Measurements from ENCODE around the gene UQCR10.

UQCR10 gene

GRCh38 chr22:29798318-29798717 lies 31.1 kb downstream of the UQCR10 start:
- peak; percentile 28 to 46 for DNase-seq (ENCODE audit: low read depth in 1 of 2, low spot score in 1 of 2)
- H3K4me3 ChIP-seq (replicated peaks; ENCODE audit: insufficient read depth, low read length) = no peak overlapping the region
- H3K27ac ChIP-seq (replicated peaks) = peak overlapping the region; percentile 48
- H3K27me3 ChIP-seq (ENCODE audit: insufficient read depth, poor library complexity, severe bottlenecking) = no peaks in the 10 kb centered on the region
- TF ChIP-seq SPI1 (IDR thresholded peaks at IDR 0.05; ENCODE audit: borderline replicate concordance, low read depth) (no peak), CTCF (IDR thresholded peaks at IDR 0.05; ENCODE audit: insufficient read depth, low read length) (no peak), POLR2AphosphoS5 (IDR thresholded peaks at IDR 0.05; ENCODE audit: low read depth) (peak; percentile 63; the same call in 1 of the 2 replicates)

GRCh38 chr22:29798801-29799200 lies 31.6 kb downstream of the UQCR10 start:
- Histone ChIP-seq H3K4me3 (replicated peaks; ENCODE audit: insufficient read depth, low read length) (no peak overlapping the region), H3K27me3 (ENCODE audit: insufficient read depth, poor library complexity, severe bottlenecking) (no peaks in the 10 kb centered on the region), H3K27ac (replicated peaks) (peak overlapping the region; percentile 48)
- TF ChIP-seq CTCF (IDR thresholded peaks at IDR 0.05; ENCODE audit: insufficient read depth, low read length) = no peak
- TF ChIP-seq REST (IDR thresholded peaks at IDR 0.05; ENCODE audit: insufficient replicate concordance, low read depth) = no peak
- no peak for TF ChIP-seq POLR2AphosphoS5 (IDR thresholded peaks at IDR 0.05; ENCODE audit: low read depth)
- TF ChIP-seq SPI1 (IDR thresholded peaks at IDR 0.05; ENCODE audit: borderline replicate concordance, low read depth) = no peak
- TF ChIP-seq GABPA (IDR thresholded peaks at IDR 0.05; ENCODE audit: low read depth) = no peak
- DNase-seq (ENCODE audit: low read depth in 1 of 2, low spot score in 1 of 2) = no peak

GRCh38 chr22:29799217-29799680 lies 32.1 kb downstream of the UQCR10 start:
- Histone ChIP-seq H3K27ac (replicated peaks) (peak overlapping the region; percentile 48), H3K4me3 (replicated peaks; ENCODE audit: insufficient read depth, low read length) (no peak overlapping the region), H3K27me3 (ENCODE audit: insufficient read depth, poor library complexity, severe bottlenecking) (no peaks in the 10 kb centered on the region)
- peak; percentile 90 to 94 for DNase-seq (ENCODE audit: low read depth in 1 of 2, low spot score in 1 of 2)
- TF ChIP-seq CTCF (IDR thresholded peaks at IDR 0.05; ENCODE audit: insufficient read depth, low read length) (no peak), GABPA (IDR thresholded peaks at IDR 0.05; ENCODE audit: low read depth) (no peak), SPI1 (IDR thresholded peaks at IDR 0.05; ENCODE audit: borderline replicate concordance, low read depth) (peak; percentile 21; the same call in 1 of the 2 replicates)

GRCh38 chr22:29801153-29801552 lies 34.0 kb downstream of the UQCR10 start:
- H3K27ac ChIP-seq (replicated peaks) = no peak overlapping the region
- DNase-seq (ENCODE audit: low read depth in 1 of 2, low spot score in 1 of 2) = no peak
- no peak overlapping the region for H3K4me3 ChIP-seq (replicated peaks; ENCODE audit: insufficient read depth, low read length)
- TF ChIP-seq CTCF (IDR thresholded peaks at IDR 0.05; ENCODE audit: insufficient read depth, low read length) (no peak), GABPA (IDR thresholded peaks at IDR 0.05; ENCODE audit: low read depth) (no peak), SPI1 (IDR thresholded peaks at IDR 0.05; ENCODE audit: borderline replicate concordance, low read depth) (no peak), POLR2AphosphoS5 (IDR thresholded peaks at IDR 0.05; ENCODE audit: low read depth) (no peak), REST (IDR thresholded peaks at IDR 0.05; ENCODE audit: insufficient replicate concordance, low read depth) (no peak)
- H3K27me3 ChIP-seq (ENCODE audit: insufficient read depth, poor library complexity, severe bottlenecking) = no peaks in the 10 kb centered on the region
